ENCODE data around the gene PLCD3. TPM values are rescaled to one million over a fixed set of nuclear protein-coding genes. Genes with fewer than 3 reads are reported as not detected.
A peak's percentile ranks its signal among the peaks of the same experiment; 100 is the strongest.

Gene PLCD3
- polyA plus RNA-seq, 1 donor: 33.6 TPM

DNA sequence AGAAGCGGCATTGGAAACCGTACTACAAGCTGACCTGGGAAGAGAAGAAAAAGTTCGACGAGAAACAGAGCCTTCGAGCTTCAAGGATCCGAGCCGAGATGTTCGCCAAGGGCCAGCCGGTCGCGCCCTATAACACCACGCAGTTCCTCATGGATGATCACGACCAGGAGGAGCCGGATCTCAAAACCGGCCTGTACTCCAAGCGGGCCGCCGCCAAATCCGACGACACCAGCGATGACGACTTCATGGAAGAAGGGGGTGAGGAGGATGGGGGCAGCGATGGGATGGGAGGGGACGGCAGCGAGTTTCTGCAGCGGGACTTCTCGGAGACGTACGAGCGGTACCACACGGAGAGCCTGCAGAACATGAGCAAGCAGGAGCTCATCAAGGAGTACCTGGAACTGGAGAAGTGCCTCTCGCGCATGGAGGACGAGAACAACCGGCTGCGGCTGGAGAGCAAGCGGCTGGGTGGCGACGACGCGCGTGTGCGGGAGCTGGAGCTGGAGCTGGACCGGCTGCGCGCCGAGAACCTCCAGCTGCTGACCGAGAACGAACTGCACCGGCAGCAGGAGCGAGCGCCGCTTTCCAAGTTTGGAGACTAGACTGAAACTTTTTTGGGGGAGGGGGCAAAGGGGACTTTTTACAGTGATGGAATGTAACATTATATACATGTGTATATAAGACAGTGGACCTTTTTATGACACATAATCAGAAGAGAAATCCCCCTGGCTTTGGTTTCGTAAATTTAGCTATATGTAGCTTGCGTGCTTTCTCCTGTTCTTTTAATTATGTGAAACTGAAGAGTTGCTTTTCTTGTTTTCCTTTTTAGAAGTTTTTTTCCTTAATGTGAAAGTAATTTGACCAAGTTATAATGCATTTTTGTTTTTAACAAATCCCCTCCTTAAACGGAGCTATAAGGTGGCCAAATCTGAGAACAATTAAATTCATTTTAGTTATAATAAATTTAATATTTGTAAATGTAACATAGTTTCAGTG lies 17.7 kb upstream of the PLCD3 start:
- no peak for DNase-seq (ENCODE audit: low read depth)

DNA sequence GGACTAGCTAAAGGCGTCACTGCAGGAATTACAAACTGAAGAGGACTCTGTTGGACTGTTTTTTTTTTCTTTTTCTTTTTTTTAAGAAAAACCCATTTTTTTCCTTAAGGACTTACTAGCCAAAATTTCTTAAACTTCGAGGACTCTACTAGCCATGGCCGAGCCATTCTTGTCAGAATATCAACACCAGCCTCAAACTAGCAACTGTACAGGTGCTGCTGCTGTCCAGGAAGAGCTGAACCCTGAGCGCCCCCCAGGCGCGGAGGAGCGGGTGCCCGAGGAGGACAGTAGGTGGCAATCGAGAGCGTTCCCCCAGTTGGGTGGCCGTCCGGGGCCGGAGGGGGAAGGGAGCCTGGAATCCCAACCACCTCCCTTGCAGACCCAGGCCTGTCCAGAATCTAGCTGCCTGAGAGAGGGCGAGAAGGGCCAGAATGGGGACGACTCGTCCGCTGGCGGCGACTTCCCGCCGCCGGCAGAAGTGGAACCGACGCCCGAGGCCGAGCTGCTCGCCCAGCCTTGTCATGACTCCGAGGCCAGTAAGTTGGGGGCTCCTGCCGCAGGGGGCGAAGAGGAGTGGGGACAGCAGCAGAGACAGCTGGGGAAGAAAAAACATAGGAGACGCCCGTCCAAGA lies 16.8 kb upstream of the PLCD3 start:
- DNase-seq (ENCODE audit: low read depth): no peak

DNA sequence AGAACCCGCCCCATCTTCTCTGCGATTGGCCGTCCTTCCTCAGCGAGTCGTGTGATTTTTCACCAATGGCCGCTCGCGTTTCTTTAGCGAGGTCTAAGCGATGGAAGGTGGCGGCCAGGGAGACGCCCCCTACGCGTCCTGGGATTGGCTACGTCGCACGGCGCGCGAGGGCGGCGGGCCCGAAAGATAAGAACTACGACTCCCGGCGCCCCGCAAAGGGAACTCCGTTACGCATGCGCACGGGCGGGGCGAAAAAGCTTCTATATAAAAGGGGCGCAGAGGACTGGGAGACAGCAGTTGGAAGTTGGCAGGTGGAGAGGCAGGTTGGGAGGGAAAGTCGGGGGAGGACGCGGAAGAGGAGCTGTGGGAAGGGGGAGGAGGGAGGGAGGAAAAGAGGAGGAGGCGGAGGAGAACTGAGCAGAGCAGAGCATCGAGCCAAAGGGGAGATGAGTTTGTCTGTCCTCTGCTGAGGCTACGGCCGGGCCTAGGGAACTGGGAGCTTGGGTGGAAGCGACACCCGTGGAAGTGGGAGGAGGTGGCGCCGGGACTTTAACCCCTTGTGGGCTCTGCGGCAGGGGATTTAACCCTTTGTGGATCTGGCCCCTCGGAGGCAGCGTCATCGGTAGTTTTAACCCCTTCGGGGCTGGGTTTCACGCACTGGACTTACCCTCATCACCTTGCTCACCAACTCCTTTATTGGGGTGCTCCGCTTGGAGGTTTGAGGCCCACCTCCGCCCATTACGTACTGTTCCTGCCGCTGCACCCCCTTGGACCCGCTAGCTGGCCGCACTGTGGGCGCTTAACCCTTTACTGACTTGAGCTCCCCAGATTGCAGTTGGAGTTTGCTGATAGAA lies 16.1 kb upstream of the PLCD3 start, which contains the start of gene HEXIM1:
Gene HEXIM1, plus strand, starts transcription at position 293 of the 854 bp plus-strand sequence. CDS start 716 bp downstream, outside the sequence.
- peak; percentile 98 for DNase-seq (ENCODE audit: low read depth)

DNA sequence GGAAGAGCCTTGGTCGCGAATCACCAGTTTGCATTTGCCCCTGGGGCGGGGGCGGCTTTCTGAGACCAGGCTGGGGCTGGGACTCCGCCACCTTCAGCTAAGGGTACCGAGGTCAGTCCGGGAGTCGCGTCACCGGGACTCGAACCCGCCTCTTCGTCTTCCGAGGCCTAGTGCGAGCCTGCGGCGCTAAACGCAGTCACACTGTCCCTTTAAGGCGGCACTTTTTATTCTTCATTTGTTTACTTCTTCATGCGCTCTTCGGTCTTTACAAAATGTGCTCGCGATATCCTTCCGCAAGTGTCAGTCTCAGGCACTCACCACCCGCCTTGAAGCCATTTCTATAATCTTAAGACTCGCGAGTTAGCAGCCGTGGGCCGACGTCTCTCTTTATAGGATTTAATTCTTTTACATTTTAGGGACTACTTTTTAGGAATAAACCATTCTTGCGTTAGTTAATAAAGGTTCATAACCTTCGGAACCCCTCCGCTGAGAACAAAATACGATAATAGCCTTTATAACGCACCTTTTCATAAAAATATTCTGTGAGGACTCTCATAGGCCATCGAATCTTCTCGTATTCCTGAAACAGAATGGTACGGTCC lies 15.4 kb upstream of the PLCD3 start:
- DNase-seq (ENCODE audit: low read depth): peak; percentile 95

DNA sequence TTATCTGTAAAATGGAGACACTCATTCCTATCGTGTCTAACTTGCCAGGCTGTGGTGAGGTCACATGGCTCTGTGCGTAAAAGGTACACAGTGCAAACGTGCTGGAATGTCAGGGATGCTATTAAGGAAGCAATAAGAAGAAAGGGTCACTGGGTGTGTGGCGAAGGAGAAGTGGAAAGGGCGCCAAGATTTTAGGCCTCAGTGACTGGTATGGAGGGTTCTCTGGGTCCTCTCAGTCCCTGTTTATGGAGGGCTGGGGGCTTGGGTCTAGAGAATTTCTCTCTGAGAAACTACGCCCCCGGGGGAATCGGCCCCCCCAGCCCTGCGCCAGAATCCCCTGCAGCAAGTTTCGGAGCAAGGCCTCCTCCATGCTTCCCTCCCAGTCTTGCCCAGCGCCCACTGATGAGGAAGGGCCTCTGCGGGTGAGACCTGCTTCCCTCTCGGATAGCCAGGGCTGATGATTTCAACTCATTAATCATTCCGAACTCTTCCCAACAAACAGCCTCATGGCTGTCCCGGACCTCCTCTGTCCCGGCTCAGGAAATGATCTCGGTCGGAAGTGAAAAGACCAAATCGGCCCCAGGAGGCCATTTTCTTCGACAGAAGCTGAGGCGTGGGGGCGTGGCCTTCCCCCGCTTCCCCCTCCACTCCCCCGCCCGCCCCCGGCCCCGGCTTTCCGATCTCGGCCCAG lies 14.7 kb upstream of the PLCD3 start:
- peak; percentile 80 for DNase-seq (ENCODE audit: low read depth)

DNA sequence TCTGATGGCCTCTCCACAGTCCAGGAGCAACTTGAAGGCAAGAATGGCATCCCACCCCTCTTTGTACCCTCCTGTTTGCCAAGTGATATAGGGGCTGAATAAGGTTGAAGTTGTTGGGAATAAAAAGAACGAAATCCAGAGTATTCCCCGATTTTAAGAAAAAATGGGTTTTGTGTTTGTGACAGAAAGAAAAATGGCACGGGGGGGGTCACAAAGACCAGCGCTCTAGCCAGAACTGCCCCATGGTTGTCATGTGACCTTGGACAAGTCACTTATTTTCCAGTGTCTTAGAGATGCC lies 14.2 kb upstream of the PLCD3 start:
- no peak for DNase-seq (ENCODE audit: low read depth)

DNA sequence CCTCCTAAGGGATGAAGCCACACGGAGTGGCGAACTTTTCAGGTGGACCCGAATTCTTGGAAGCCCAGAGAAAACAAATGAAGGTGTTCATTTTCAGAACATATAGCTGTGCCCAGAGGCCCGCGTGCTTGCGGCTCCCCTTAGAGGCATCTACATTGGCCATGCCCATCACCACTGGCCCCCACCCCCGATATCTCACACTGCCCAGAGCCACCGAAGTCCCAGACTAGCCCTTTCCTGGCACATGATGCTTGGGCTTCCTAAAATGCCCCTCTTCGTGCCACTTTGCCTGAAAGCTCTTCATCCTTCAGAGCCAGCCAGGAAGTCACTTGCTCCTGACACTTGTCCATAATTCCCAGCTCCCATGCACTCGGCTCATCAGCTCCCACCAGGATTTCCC lies 13.9 kb upstream of the PLCD3 start:
- no peak for DNase-seq (ENCODE audit: low read depth)

DNA sequence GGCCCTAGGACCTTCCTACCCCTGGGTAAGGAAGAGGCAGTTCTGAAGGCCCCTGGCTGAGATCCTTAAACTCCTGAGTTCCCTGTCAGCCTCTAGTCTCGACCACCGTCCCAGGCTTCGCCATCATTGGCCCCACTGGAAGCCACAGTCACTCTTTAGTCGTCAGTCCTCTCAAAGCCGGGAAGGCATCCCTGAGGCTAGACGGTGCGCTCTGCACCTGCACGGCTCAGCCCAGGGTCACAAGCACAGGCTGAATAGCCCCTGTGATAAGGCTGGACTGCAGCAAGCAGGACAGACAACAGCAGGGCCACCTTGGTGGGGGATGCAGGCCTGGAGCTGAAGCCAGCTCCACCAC lies 12.7 kb upstream of the PLCD3 start:
- no peak for DNase-seq (ENCODE audit: low read depth)

DNA sequence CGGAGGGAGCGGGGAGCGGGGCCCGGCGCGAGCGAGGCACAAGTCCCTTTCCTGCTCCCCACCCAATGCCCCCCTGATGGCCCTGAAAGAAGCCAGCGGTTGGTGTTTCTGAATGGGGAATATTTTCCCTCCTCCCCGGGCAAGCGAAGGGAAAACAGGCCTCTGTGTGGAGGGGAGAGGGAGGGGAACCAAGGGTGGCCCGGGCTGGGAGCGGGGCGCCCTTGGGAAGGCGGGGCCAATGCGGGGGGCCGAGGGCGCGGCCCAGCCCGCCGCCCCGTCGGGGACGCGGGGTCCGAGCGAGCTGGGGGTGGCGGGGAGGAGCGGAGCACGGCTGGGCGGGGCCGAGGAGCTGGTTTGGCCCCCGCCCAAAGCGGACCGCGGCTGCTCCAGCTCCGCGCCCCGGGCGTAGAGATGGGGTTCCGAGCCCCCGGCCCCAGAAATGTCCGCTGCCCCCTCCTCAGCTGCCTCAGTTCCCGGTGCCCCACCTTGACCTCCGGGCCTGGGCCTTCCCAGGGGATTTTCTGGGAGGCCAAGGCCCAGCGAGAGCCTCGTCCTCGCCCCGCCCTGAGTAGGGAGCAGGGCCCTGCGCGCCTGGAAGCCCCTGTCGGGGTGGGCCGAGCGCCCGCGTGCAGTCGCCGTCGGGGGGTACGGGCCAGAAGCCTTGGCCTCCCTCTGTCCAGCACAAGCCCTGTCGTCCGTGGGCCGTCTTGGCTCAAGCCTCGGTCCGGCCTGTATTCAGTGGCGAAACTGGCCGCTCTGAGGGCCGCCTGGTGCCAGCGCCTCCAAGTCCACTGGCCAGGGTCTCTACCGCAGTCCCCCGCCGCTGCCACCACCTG lies 12.1 kb upstream of the PLCD3 start:
- no peak for DNase-seq (ENCODE audit: low read depth)

DNA sequence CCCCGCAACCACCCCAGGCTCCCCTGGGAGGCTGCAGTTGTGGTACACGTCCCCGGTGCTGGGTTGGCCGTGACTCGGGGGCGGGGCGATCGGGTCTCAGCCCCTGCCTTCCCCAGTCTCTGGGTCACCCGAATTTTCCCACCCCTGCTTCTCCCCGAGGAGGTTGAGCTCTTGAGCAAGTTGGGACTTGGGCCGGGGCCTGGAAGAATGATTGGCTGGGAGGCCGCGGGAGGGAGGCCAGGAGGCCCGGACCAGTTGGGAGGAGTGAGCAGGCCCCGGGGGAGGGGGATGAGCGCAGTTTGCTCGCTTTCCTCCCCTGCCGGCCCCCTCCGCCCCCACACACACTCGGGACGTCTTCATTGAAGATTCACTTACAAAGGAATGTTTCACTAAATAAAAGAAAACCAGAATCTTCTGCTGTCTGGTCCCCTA lies 11.5 kb upstream of the PLCD3 start:
- DNase-seq (ENCODE audit: low read depth): no peak

DNA sequence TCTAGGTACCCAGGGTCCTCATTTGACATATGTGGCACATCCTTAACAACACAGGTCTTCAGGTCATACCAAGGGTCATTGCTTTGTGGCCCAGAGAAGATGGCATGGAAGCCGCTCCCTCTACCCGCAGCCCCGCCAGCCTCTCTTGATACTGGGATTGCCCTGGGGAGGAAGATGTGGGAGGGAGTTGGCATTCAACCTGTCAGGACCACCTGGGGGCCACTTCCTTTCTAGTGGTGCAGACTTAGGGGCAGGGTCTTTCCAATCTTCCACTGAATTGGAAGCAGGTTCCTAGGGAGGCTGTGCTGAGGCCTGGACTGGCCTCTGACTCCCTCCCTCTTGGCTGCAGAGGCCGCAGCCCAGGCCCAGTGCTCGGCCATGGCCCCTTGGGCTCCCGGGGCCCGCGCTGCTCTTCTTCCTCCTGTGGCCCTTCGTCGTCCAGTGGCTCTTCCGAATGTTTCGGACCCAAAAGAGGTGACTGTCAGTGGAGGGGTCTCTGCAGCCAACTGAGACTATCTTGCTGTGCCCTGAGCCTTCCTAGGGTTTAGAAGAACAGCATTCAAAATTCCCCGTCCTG lies 10.9 kb upstream of the PLCD3 start:
- DNase-seq (ENCODE audit: low read depth): no peak

DNA sequence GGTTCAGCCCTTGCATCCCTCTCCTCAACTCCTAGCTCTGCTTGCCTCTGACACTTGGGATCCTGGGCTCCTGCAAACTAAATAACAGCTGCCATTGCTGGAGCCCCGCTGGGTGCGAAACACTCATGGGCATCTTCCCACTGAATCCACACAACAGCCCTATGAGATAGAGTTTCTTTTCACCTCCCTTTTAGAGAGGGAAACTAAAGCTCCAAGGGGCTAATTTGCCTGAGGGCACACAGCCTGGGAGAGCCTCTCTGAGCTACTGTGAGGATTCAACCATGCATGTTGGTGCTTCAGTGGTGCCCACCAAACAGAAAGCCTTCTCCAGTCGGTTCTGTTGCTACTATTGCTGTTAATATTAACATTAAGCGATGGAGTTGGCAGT lies 7.2 kb upstream of the PLCD3 start:
- no peak for DNase-seq (ENCODE audit: low read depth)

DNA sequence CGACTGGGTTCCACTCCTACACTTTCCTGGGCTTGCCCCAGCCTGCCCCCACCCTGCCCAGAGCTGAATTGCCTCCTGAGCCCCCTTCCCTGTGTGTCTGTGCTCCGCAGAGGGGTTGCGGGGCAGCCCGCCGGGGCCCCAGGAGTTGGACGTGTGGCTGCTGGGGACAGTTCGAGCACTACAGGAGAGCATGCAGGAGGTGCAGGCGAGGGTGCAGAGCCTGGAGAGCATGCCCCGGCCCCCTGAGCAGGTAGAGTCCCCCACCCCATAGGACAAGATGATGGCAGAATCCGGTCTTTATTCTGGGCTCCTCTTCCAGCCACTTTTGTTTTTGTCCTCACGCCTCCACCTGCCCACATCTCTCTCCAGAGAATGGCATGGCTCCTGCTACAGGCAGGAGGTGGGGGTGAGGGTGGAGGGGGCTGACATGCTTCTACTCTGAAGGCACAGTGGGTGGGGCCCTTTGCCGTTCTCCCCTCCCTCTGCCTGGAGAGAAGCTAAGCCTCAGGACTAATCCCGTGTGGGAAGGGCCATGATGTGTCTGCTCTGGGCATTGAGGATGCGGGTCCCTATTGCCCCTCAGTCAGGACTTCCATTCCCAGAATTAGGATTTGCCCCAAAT lies 6.7 kb upstream of the PLCD3 start:
- no peak for DNase-seq (ENCODE audit: low read depth)

DNA sequence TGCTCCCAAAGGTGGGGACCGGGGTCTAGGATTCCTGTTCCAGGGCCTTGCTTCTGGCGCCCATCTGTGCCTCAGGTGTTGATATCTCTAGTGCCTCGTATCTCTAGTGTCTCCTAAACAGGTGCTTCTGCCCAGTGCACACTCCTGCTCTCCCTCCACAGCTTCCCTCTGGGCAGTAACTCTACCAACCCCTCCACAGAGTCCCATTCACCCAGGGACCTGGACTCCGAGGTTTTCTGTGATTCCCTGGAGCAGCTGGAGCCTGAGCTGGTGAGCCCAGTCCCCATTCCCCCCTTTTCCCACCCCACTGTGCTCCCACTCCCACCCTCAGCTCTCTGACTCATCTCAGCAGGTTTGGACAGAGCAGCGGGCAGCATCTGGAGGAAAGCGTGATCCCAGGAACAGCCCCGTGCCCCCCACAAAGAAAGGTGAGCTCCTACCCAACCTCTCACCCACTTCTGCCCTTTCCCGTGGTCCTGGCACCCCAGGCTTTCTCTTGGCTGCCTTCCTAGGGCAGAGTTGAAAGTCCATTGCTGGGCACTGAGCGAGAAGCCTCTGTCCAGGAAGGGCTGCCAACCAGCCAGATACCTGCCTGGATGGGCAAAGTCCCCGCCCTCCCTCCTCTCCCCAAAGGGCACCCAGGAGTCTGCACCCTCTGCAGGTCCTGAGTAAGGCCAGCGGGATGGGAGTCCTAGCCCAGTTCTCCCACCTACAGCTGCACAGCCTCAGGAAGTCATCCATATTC lies 5.4 kb upstream of the PLCD3 start:
- DNase-seq (ENCODE audit: low read depth): no peak

DNA sequence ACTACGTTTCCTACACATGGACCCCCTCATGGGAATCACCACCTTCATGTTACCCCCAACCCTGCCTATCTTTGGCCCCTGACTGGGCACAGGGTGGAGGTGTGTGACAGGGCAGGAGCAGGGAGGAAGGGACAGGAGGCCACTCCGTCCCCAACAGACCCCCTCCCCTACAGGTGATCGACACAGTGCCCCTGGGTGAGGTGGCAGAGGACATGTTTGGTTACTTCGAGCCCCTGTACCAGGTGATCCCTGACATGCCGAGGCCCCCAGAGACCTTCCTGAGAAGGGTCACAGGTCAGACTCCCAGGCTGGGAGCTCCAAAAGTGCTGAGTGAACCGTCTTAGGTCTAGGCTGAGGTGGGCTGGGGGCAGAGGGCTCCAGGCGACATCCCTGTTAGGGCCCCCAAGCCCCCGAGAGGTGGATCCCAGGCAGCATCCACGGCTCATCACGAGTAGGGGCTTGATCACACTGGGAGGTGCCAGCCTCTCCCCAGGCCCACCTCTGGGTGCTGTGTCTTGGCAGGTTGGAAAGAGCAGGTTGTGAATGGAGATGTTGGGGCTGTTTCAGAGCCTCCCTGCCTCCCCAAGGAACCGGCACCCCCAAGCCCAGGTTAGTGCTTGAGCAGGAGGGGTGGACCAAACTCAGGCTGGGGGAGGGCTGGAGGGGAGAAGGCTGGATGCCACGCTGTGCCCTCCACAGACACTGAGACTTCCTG lies 4.7 kb upstream of the PLCD3 start:
- no peak for DNase-seq (ENCODE audit: low read depth)

DNA sequence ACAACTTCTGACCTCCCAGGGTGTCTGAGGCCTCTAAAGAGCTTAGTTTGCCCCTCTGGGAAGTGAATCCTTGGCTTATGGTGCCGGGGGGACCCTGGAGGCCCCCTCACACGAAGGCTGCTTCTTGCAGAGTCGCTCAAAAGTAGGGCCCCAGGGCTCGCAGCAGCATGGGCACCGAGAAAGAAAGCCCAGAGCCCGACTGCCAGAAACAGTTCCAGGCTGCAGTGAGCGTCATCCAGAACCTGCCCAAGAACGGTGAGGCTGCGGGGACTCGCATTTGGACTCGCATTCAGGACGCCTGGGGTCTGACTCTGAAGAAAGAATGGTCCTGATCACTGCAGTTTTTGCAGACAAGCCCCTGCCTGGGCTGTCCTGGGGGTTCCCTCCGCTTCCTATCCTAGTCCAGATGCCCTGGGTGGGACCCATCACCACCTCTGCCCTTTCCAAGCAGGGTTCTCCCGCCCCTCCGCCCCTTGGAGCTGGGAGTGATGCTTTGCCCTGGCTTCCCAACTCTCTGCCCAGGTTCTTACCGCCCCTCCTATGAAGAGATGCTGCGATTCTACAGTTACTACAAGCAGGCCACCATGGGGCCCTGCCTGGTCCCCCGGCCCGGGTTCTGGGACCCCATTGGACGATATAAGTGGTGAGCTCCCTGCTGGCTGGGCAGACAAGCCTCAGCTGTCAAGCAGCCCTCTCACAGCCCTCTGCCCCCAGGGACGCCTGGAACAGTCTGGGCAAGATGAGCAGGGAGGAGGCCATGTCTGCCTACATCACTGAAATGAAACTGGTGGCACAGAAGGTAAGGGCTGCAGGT lies 3.9 kb upstream of the PLCD3 start:
- no peak for DNase-seq (ENCODE audit: low read depth)
